PC-9 (cell line): ENCODE data around the gene GALNT10.

ENCODE experiments used
- CTCF ChIP-seq: fragments of 200-600 bp; sonication (generic); conservative IDR thresholded peaks from 2 replicates; pipeline ENCODE4 v1.6.1; 2017; ENCODE audit warnings: mixed run types, antibody characterized with exemption, mild to moderate bottlenecking, moderate library complexity
- EZH2 ChIP-seq: fragments of 200-600 bp; sonication (generic); IDR thresholded peaks from 2 replicates; pipeline ENCODE4 v1.8.0; 2017; ENCODE audit warnings: antibody characterized with exemption, low read depth

DNA sequence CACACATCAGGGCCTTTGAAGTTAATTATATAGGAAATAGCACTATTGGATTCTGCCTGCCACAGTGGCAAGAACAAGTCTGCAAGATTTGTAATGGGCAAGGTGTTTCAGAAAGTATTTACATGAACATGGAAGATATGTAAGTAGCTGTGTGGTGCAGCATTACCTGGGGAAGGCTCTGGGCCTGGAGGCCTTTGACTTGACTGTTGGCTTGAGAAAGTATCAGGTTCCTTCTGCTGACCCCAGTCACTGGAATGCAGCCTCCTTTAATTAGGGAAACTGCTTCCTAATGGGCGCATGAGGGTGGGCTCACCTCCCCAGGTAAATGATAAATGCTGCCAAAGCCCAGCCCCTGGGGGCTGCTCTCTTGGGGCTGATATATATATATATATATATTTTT lies 102.7 kb downstream of the GALNT10 start:
- TF ChIP-seq CTCF (no peak), EZH2 (no peak)
